GM12892 (cell line): ENCODE measurements around the gene MAP1B.

ENCODE experiments used
- POLR2A ChIP-seq: IDR thresholded peaks from 2 replicates; pipeline ENCODE4 v1.6.1; 2011; ENCODE audit warnings: low read depth, low read length, control low read depth
- POLR2AphosphoS5 ChIP-seq: IDR thresholded peaks from 2 replicates; pipeline ENCODE4 v1.6.1; 2011; ENCODE audit warnings: low read depth, low read length, control low read depth

- TF ChIP-seq POLR2AphosphoS5 (no peak), POLR2A (no peak)
Observed at GRCh38 chr5:72154076-72154756, 46.9 kb downstream of the MAP1B start.
